Measurements from ENCODE around the gene CLNK.

DNA sequence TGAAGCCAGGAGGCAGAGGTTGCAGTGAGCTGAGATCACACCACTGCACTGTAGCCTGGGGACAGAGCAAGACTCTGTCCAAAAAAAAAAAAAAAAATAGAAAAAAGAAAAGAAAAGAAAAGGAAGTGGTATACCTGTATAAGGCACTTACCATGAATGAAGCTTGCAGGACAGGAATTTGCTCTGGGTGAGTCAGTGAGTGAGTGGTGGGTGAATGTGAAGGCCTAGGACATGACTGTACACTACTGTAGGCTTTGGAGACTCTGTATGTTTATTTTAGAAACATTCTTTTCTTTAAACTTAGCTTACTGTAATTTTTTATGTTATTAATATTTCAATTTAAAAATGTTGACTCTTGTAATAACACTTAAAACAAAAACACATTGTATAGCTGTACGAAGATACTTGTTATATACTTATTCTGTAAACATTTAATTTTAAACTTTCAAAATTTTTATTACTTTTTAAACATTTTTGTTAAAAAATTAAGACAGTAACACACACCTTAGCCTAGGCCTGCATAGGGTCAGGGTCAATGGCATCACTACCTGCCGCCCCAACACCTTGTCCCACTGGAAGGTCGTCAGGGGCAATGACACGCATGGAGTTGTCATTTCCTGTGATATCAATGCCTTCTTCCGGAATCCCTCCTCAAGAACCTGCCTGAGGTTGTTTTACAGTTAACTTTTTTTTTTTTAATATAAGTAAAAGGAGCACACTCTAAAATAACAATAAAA is 78.7 kb downstream of the CLNK start:
- TF ChIP-seq EZH2phosphoT487 (IDR thresholded peaks at IDR 0.05; ENCODE audit: insufficient read depth, low read depth) (no peak), EZH2 (IDR thresholded peaks at IDR 0.05; ENCODE audit: insufficient read depth, poor library complexity, severe bottlenecking) (no peak)

Data from GM23248 (cell line).